IMR-90 (cell line): ENCODE data around the gene EEF1AKMT2. TPM values are rescaled to one million over a fixed set of nuclear protein-coding genes. Genes with fewer than 3 reads are reported as not detected.

ENCODE experiments used
- ATAC-seq: fragments of 200-7000 bp; cut with Tn5 transposase; 2 replicates; pipeline ENCODE4 v1.9.1; 2020; ENCODE audit warnings: low read depth, mild to moderate bottlenecking, moderate library complexity
- BruUV-seq: library from RNA; stranded (reverse); fragments of 400-500 nt; replicated peaks from 2 replicates; lab custom pipeline; 2021; lab: Mats Ljungman, UMichigan
- CTCF ChIA-PET: fragments of 300-600 bp; formaldehyde crosslinking; extraction: SDS; loops from one replicate; lab custom pipeline; 2021; ENCODE audit warnings: antibody characterized with exemption; lab: Yijun Ruan, JAX
- POLR2A ChIA-PET: fragments of 300-600 bp; sonication (Branson Sonifier 250); formaldehyde crosslinking; loops from one replicate; lab custom pipeline; 2022; ENCODE audit warnings: antibody characterized with exemption; ENCODE audit not compliant: unreplicated experiment; lab: Charles Lee
- DNase-seq: peaks from one replicate; pipeline ENCODE4 v3.0.0; 2013
- H2AFZ ChIP-seq: replicated peaks from 2 replicates; pipeline ENCODE3; 2013; ENCODE audit warnings: low read length, mild to moderate bottlenecking; ENCODE audit not compliant: poor library complexity
- H2AK5ac ChIP-seq: 2 replicates; pipeline ENCODE4 v1.6.1; 2013; ENCODE audit warnings: low read depth, low read length, inconsistent platforms
- H2AK9ac ChIP-seq: replicated peaks from 2 replicates; pipeline ENCODE3; 2013; ENCODE audit warnings: mild to moderate bottlenecking, low read depth, low read length, moderate library complexity; ENCODE audit not compliant: poor library complexity
- H2BK120ac ChIP-seq: 2 replicates; pipeline ENCODE4 v1.6.1; 2013; ENCODE audit warnings: low read depth, low read length, inconsistent platforms
- H2BK15ac ChIP-seq: 3 replicates; pipeline ENCODE4 v1.6.1; 2013; ENCODE audit warnings: low read depth, low read length, inconsistent platforms
- H2BK20ac ChIP-seq: 2 replicates; pipeline ENCODE4 v1.6.1; 2013; ENCODE audit warnings: low read depth, mild to moderate bottlenecking, inconsistent platforms, low read length, moderate library complexity
- H2BK5ac ChIP-seq: 2 replicates; pipeline ENCODE4 v1.6.1; 2013; ENCODE audit warnings: mild to moderate bottlenecking, low read depth, low read length, inconsistent platforms; ENCODE audit not compliant: poor library complexity, severe bottlenecking
- H3K14ac ChIP-seq: replicated peaks from 2 replicates; pipeline ENCODE4 v1.6.1; 2013; ENCODE audit warnings: low read depth, low read length, inconsistent platforms
- H3K18ac ChIP-seq: 2 replicates; pipeline ENCODE4 v1.6.1; 2013; ENCODE audit warnings: low read depth, low read length, control low read depth
- H3K23ac ChIP-seq: 2 replicates; pipeline ENCODE4 v1.6.1; 2013; ENCODE audit warnings: low read depth, low read length, inconsistent platforms
- H3K27ac ChIP-seq: 2 replicates; pipeline ENCODE4 v1.5.1; 2013; ENCODE audit warnings: mild to moderate bottlenecking, control low read depth, low read length; ENCODE audit not compliant: insufficient read depth
- H3K27me3 ChIP-seq: 2 replicates; pipeline ENCODE4 v1.6.1; 2013; ENCODE audit warnings: low read length; ENCODE audit not compliant: control insufficient read depth, insufficient read depth
- H3K36me3 ChIP-seq: 2 replicates; pipeline ENCODE4 v1.6.1; 2013; ENCODE audit warnings: low read length, mixed read lengths; ENCODE audit not compliant: control insufficient read depth, insufficient read depth
- H3K4ac ChIP-seq: 2 replicates; pipeline ENCODE4 v1.6.1; 2013; ENCODE audit warnings: low read depth, low read length, inconsistent platforms
- H3K4me1 ChIP-seq: 2 replicates; pipeline ENCODE4 v1.6.1; 2013; ENCODE audit warnings: low read length, mixed read lengths; ENCODE audit not compliant: control insufficient read depth, insufficient read depth
- H3K4me2 ChIP-seq: 2 replicates; pipeline ENCODE4 v1.6.1; 2013; ENCODE audit warnings: low read depth, mild to moderate bottlenecking, control low read depth, low read length, moderate library complexity
- H3K4me3 ChIP-seq: 2 replicates; pipeline ENCODE4 v1.5.1; 2013; ENCODE audit warnings: low read depth, mild to moderate bottlenecking, control low read depth, low read length, moderate library complexity; ENCODE audit not compliant: insufficient read depth
- H3K56ac ChIP-seq: 2 replicates; pipeline ENCODE4 v1.6.1; 2013; ENCODE audit warnings: low read length, inconsistent platforms; ENCODE audit not compliant: insufficient read depth; ENCODE audit errors: extremely low read depth
- H3K79me1 ChIP-seq, 2 experiments: 2 replicates each; pipeline ENCODE4 v1.6.1; 2013; ENCODE audit warnings: low read length in 2 of 2, inconsistent platforms in 1 of 2, low read depth in 1 of 2
- H3K9ac ChIP-seq: 2 replicates; pipeline ENCODE4 v1.6.1; 2013; ENCODE audit warnings: low read depth, low read length, control low read depth
- H3K9me1 ChIP-seq: 2 replicates; pipeline ENCODE4 v1.6.1; 2013; ENCODE audit warnings: low read length, inconsistent platforms; ENCODE audit not compliant: insufficient read depth
- H3K9me3 ChIP-seq: 2 replicates; pipeline ENCODE4 v1.6.1; 2013; ENCODE audit warnings: low read length; ENCODE audit not compliant: control insufficient read depth, insufficient read depth
- H4K20me1 ChIP-seq: 2 replicates; pipeline ENCODE4 v1.6.1; 2013; ENCODE audit warnings: low read length, inconsistent platforms; ENCODE audit not compliant: insufficient read depth
- H4K5ac ChIP-seq: 2 replicates; pipeline ENCODE4 v1.6.1; 2013; ENCODE audit warnings: mild to moderate bottlenecking, low read depth, low read length, control low read depth
- H4K8ac ChIP-seq, 2 experiments: 2 replicates each; pipeline ENCODE4 v1.6.1; 2013; ENCODE audit warnings: low read depth in 2 of 2, low read length in 2 of 2, control low read depth in 1 of 2, inconsistent platforms in 1 of 2
- H4K91ac ChIP-seq: 2 replicates; pipeline ENCODE4 v1.6.1; 2013; ENCODE audit warnings: low read depth, low read length, inconsistent platforms; ENCODE audit not compliant: insufficient read depth
- CHD1 ChIP-seq: IDR thresholded peaks from 2 replicates; pipeline ENCODE4 v1.6.1; 2012; ENCODE audit warnings: low read depth, low read length, improper control_type of control experiment
- POLR2A ChIP-seq: IDR thresholded peaks from 2 replicates; pipeline ENCODE4 v1.6.1; 2012; ENCODE audit warnings: mild to moderate bottlenecking, low read depth, low read length
- RAD21 ChIP-seq: IDR thresholded peaks from 2 replicates; pipeline ENCODE4 v1.6.1; 2012; ENCODE audit warnings: low read length, improper control_type of control experiment
- WGBS, 2 experiments: methylation state at CpG; one replicate each; pipeline versions ENCODE4 v1.1.5 to v1.1.7; 2013; ENCODE audit warnings: missing lambda C conversion rate in 2 of 2; ENCODE audit not compliant: insufficient read length in 1 of 2; ENCODE audit errors: extremely low coverage in 2 of 2; 5-methylcytosine and 5-hydroxymethylcytosine counted together
- dilution Hi-C: fragments of 300-500 bp; cut with HindIII; formaldehyde crosslinking; loops from one replicate; pipeline ENCODE4 v1.14.3; 2018; ENCODE audit warnings: low sequenced_read_pairs; ENCODE audit not compliant: unreplicated experiment
- in situ Hi-C: fragments of 300-500 bp; cut with MboI; formaldehyde crosslinking; loops from 3 replicates; pipeline ENCODE4 v1.14.3; 2019; ENCODE audit warnings: low sequenced_read_pairs, inconsistent platforms, mixed read lengths
- intact Hi-C: fragments of 100-400 bp; cut with micrococcal nuclease; formaldehyde crosslinking; loops from 2 replicates; pipeline ENCODE4 v1.10.0; 2022
- polyA plus RNA-seq, 3 experiments: library from polyadenylated mRNA; depleted of rRNA; stranded (reverse); fragments of >200 nt; gene quantifications; 2 replicates each; pipeline ENCODE4 v1.2.3, GENCODE V29; 2012; ENCODE audit warnings: low replicate concordance in 1 of 3
- total RNA-seq: library from RNA; depleted of rRNA; stranded (reverse); fragments of >200 nt; gene quantifications from 2 replicates; pipeline ENCODE4 v1.2.3, GENCODE V29; 2012

Gene EEF1AKMT2
- total and polyA plus RNA-seq, 2 of the 4 experiments (the other 2 are of a cell fraction): 9.7 to 12.7 TPM

DNA sequence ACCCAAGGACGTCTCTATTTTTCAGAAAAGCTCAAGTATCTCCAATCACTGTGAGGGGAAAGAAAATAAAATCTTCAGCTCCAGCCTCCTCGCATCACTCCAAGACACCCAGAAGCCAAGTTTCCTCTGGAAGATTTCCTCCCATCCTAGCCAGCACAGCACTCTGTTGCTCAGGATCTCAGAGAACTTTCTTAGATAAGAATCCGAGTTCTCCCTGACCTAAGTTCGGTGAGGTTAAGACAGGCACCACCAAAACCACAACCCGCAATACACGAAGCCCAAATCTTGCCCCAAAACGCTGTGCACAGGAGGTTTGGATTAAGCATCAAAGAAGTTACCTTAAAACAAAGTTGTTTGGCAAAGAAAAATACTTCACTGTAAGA lies 51.7 kb downstream of the EEF1AKMT2 start:
- Histone ChIP-seq H4K8ac (no peak overlapping the region), H3K27me3 (no peaks in the 10 kb centered on the region), H3K79me1 (peaks cover 3 to 40% of the 10 kb centered on the region in 2 experiments), H2AK5ac (no peak overlapping the region), H2BK15ac (no peak overlapping the region), H3K4me2 (no peak overlapping the region; the same call in 1 of the 2 replicates), H2BK5ac (no peak overlapping the region), H3K14ac (0 out of 2 replicates have a peak overlapping the region, but pooled peaks have one; percentile 18), H2BK120ac (no peak overlapping the region), H3K4me3 (no peak overlapping the region), H3K56ac (no peak overlapping the region), H2AFZ (no peak overlapping the region), H3K9me3 (no peaks in the 10 kb centered on the region), H3K4ac (no peak overlapping the region; the same call in 1 of the 2 replicates), H3K9ac (no peak overlapping the region), H3K18ac (no peak overlapping the region), H2AK9ac (no peak overlapping the region), H2BK20ac (no peak overlapping the region), H3K27ac (no peak overlapping the region), H4K91ac (no peak overlapping the region), H3K23ac (peak overlapping the region; percentile 78; the same call in 1 of the 2 replicates), H4K20me1 (peaks cover 21% of the 10 kb centered on the region), H3K4me1 (peaks cover 17% of the 10 kb centered on the region), H3K36me3 (no peaks in the 10 kb centered on the region), H3K9me1 (no peaks in the 10 kb centered on the region; the same call in 1 of the 2 replicates), H4K5ac (no peak overlapping the region)
- ATAC-seq (no peak), DNase-seq (no peak)
- dilution Hi-C loops (no loop called here), in situ Hi-C loops (loop anchor here (5.0 kb wide), 1 partner anchor 203 kb away; no protein-coding TSS in a partner anchor), intact Hi-C loops (loop anchor here (5.0 kb wide), 4 partner anchors 38 to 748 kb away; no protein-coding TSS in a partner anchor)
- ChIA-PET POLR2A (no interaction called here), CTCF (no interaction called here)
- BruUV-seq: no TSS peak
- no peak for TF ChIP-seq POLR2A
- no peak for TF ChIP-seq CHD1
- TF ChIP-seq RAD21: no peak
- WGBS, 2 experiments: 100% methylated on average over 1 of the region's 7 CpGs; no CpG with 5 or more reads in 1 of the 2 experiments
